Activated CD4-positive, alpha-beta T cell treated with anti-CD3 and anti-CD28 coated beads for 48 hours (primary cell): Measurements from ENCODE around the gene ARF3.

Source experiments
- DNase-seq: peaks from one replicate; pipeline ENCODE4 v3.0.0-alpha.2; 2020

Gene ARF3

GRCh38 chr12:48980953-48981756, 23.9 kb upstream of the ARF3 start:
- DNase-seq, result peak; percentile 36

GRCh38 chr12:48980389-48980952, 23.2 kb upstream of the ARF3 start:
- peak; percentile 51 for DNase-seq

GRCh38 chr12:48979602-48980388, 22.5 kb upstream of the ARF3 start:
- peak; percentile 40 for DNase-seq

- DNase-seq, result no peak
These were observed 21.7 kb upstream of the ARF3 start for GRCh38 chr12:48978741-48979601.

GRCh38 chr12:48978291-48978740, 21.0 kb upstream of the ARF3 start, which contains the start of gene WNT1:
Gene WNT1 (plus strand): TSS chr12:48978322. CDS start chr12:48978651, 329 bp downstream.
- DNase-seq, result no peak

GRCh38 chr12:48977290-48978281, 20.3 kb upstream of the ARF3 start:
- peak; percentile 90 for DNase-seq

- peak; percentile 57 for DNase-seq
These were observed 16.8 kb upstream of the ARF3 start for GRCh38 chr12:48973941-48974673.

- DNase-seq, result no peak
These were observed 16.2 kb upstream of the ARF3 start for GRCh38 chr12:48973531-48973930.

- no peak for DNase-seq
These were observed 15.7 kb upstream of the ARF3 start for GRCh38 chr12:48972952-48973483.

GRCh38 chr12:48972213-48972951, 15.1 kb upstream of the ARF3 start:
- peak; percentile 55 for DNase-seq

- no peak for DNase-seq
These were observed 13.5 kb upstream of the ARF3 start for GRCh38 chr12:48970702-48971334.

GRCh38 chr12:48969833-48970701, 12.8 kb upstream of the ARF3 start:
- no peak for DNase-seq

- DNase-seq, result no peak
These were observed 12.0 kb upstream of the ARF3 start for GRCh38 chr12:48969160-48969771.

GRCh38 chr12:48968467-48968866, 11.2 kb upstream of the ARF3 start:
- no peak for DNase-seq

GRCh38 chr12:48967991-48968390, 10.7 kb upstream of the ARF3 start:
- DNase-seq, result no peak

GRCh38 chr12:48966177-48966895, 9.0 kb upstream of the ARF3 start:
- no peak for DNase-seq
